Brain microvascular endothelial cell (primary cell): ENCODE data around the gene TSPAN12.

Source experiments
- DNase-seq: peaks from one replicate; pipeline ENCODE4 v3.0.0-alpha.2; 2020
- H3K27ac ChIP-seq: fragments of 250-450 bp; sonication (Bioruptor Pico); 2 replicates; pipeline ENCODE4 v1.5.1; 2020; ENCODE audit warnings: mild to moderate bottlenecking, moderate library complexity
- H3K27me3 ChIP-seq: fragments of 250-450 bp; sonication (Bioruptor Pico); replicated peaks from 2 replicates; pipeline ENCODE4 v1.5.1; 2020; ENCODE audit warnings: mild to moderate bottlenecking
- H3K36me3 ChIP-seq: fragments of 250-450 bp; sonication (Bioruptor Pico); replicated peaks from 2 replicates; pipeline ENCODE4 v1.5.1; 2020; ENCODE audit warnings: mild to moderate bottlenecking
- H3K4me3 ChIP-seq: 2 replicates; pipeline ENCODE4 v1.5.1; 2011; ENCODE audit warnings: low read depth, mild to moderate bottlenecking, control low read depth, low read length, moderate library complexity
- CTCF ChIP-seq: IDR thresholded peaks from 2 replicates; pipeline ENCODE4 v1.5.1; 2011; ENCODE audit warnings: low read depth, mild to moderate bottlenecking, moderate library complexity, low read length, control low read depth, inconsistent platforms; ENCODE audit errors: missing control alignments
- in situ Hi-C: cut with HindIII; loops from 2 replicates; pipeline ENCODE4 v1.10.0; 2017; ENCODE audit warnings: low sequenced_read_pairs, low pct_ligation_motif_present

TSPAN12 gene

GRCh38 chr7:120864141-120864900 lies 6.4 kb upstream of the TSPAN12 start:
- Histone ChIP-seq H3K27ac (no peak overlapping the region), H3K4me3 (no peak overlapping the region), H3K27me3 (no peaks in the 10 kb centered on the region), H3K36me3 (no peaks in the 10 kb centered on the region)
- TF ChIP-seq CTCF: no peak
- DNase-seq: no peak
- in situ Hi-C loops: no loop called here

GRCh38 chr7:120862987-120863590 lies 5.1 kb upstream of the TSPAN12 start:
- in situ Hi-C loops: no loop called here
- peak; percentile 10 for DNase-seq
- no peak for TF ChIP-seq CTCF
- no peaks in the 10 kb centered on the region for H3K36me3 ChIP-seq
- no peak overlapping the region for H3K4me3 ChIP-seq
- no peaks in the 10 kb centered on the region for H3K27me3 ChIP-seq
- H3K27ac ChIP-seq: no peak overlapping the region

GRCh38 chr7:120860156-120860555 lies 2.2 kb upstream of the TSPAN12 start:
- no peak for TF ChIP-seq CTCF
- no peak overlapping the region for H3K27ac ChIP-seq
- no peaks in the 10 kb centered on the region for H3K27me3 ChIP-seq
- no peak overlapping the region for H3K4me3 ChIP-seq
- no peaks in the 10 kb centered on the region for H3K36me3 ChIP-seq
- in situ Hi-C loops: no loop called here
- DNase-seq: no peak

- H3K4me3 ChIP-seq: no peak overlapping the region
- in situ Hi-C loops: no loop called here
- no peak overlapping the region for H3K27ac ChIP-seq
- no peak for DNase-seq
- no peak for TF ChIP-seq CTCF
- no peaks in the 10 kb centered on the region for H3K27me3 ChIP-seq
- no peaks in the 10 kb centered on the region for H3K36me3 ChIP-seq
These were observed 1.5 kb upstream of the TSPAN12 start for GRCh38 chr7:120859459-120859858.

- no peak overlapping the region for H3K27ac ChIP-seq
- peak; percentile 24 for DNase-seq
- in situ Hi-C loops: no loop called here
- no peaks in the 10 kb centered on the region for H3K36me3 ChIP-seq
- H3K27me3 ChIP-seq: no peaks in the 10 kb centered on the region
- peak overlapping the region; percentile 73 for H3K4me3 ChIP-seq
- TF ChIP-seq CTCF: peak; percentile 25
These were observed 1.2 kb downstream of the TSPAN12 start for GRCh38 chr7:120856621-120857352.
